Activated CD8-positive, alpha-beta T cell treated with anti-CD3 and anti-CD28 coated beads for 36 hours (primary cell): ENCODE measurements around the gene KCNIP4. TPM values are rescaled to one million over a fixed set of nuclear protein-coding genes. Genes with fewer than 3 reads are reported as not detected.

Experiments used
- ATAC-seq: fragments of 200-7000 bp; cut with Tn5 transposase; one replicate; pipeline ENCODE4 v1.10.0; 2021; ENCODE audit warnings: mild to moderate bottlenecking, moderate library complexity
- CTCF ChIA-PET: fragments of 350-600 bp; sonication (Branson Sonifier 250); formaldehyde crosslinking; loops from one replicate; lab custom pipeline; 2021; ENCODE audit warnings: antibody characterized with exemption; lab: Charles Lee
- POLR2A ChIA-PET: fragments of 350-600 bp; sonication (Branson Sonifier 250); formaldehyde crosslinking; loops from one replicate; lab custom pipeline; 2021; ENCODE audit warnings: antibody characterized with exemption; lab: Charles Lee
- DNase-seq: peaks from one replicate; pipeline ENCODE4 v3.0.0-alpha.2; 2020
- H3K27ac Mint-ChIP-seq: one replicate; pipeline ENCODE4 v1.8.0; 2021; ENCODE audit warnings: mild to moderate bottlenecking, mixed read lengths
- H3K27me3 Mint-ChIP-seq: one replicate; pipeline ENCODE4 v1.8.0; 2021; ENCODE audit warnings: mixed read lengths
- H3K36me3 Mint-ChIP-seq: one replicate; pipeline ENCODE4 v1.8.0; 2021; ENCODE audit warnings: low read depth, mixed read lengths
- H3K4me1 Mint-ChIP-seq: one replicate; pipeline ENCODE4 v1.8.0; 2021; ENCODE audit warnings: low read depth, mixed read lengths
- H3K4me3 Mint-ChIP-seq: one replicate; pipeline ENCODE4 v1.8.0; 2021; ENCODE audit warnings: mild to moderate bottlenecking, moderate library complexity, mixed read lengths
- H3K9me3 Mint-ChIP-seq: one replicate; pipeline ENCODE4 v1.8.0; 2021; ENCODE audit warnings: mixed read lengths
- intact Hi-C: fragments of 100-400 bp; cut with micrococcal nuclease; formaldehyde crosslinking; loops from one replicate; pipeline ENCODE4 v1.10.0; 2022
- total RNA-seq, 2 experiments: library from RNA; stranded (reverse); gene quantifications; one replicate each; pipeline ENCODE4 v1.2.3, GENCODE V29; 2021
- TF ChIP-seq, protein P1 (sequence below): fragments of 200-600 bp; IDR thresholded peaks from one replicate; pipeline ENCODE4 v1.8.0; 2022; ENCODE audit warnings: antibody characterized with exemption, mild to moderate bottlenecking

Gene KCNIP4
- total RNA-seq, 2 experiments from 2014 or later, result not detected

DNA sequence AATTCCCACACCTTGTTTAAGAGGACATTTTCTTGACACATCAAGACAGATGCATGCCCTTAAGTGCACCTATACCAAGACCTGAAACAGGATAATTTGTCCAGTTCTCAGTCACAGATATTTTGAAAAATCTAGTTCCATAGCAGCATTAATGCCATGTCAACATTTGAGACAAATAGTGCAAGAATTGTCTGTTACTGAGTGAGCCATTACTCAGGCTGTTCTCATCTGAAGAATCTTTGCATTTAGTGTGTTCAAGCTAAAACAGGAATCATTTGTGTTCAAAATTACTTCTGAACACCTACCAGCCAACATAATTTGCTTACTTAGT lies 354.9 kb downstream of the KCNIP4 start:
- H3K36me3 Mint-ChIP-seq, result no peaks in the 10 kb centered on the region
- DNase-seq, result no peak
- no peak overlapping the region for H3K27ac Mint-ChIP-seq
- H3K4me1 Mint-ChIP-seq, result no peaks in the 10 kb centered on the region
- TF ChIP-seq, protein P1, sequence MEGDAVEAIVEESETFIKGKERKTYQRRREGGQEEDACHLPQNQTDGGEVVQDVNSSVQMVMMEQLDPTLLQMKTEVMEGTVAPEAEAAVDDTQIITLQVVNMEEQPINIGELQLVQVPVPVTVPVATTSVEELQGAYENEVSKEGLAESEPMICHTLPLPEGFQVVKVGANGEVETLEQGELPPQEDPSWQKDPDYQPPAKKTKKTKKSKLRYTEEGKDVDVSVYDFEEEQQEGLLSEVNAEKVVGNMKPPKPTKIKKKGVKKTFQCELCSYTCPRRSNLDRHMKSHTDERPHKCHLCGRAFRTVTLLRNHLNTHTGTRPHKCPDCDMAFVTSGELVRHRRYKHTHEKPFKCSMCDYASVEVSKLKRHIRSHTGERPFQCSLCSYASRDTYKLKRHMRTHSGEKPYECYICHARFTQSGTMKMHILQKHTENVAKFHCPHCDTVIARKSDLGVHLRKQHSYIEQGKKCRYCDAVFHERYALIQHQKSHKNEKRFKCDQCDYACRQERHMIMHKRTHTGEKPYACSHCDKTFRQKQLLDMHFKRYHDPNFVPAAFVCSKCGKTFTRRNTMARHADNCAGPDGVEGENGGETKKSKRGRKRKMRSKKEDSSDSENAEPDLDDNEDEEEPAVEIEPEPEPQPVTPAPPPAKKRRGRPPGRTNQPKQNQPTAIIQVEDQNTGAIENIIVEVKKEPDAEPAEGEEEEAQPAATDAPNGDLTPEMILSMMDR, result no peak
- POLR2A ChIA-PET, result no interaction called here
- H3K27me3 Mint-ChIP-seq, result no peaks in the 10 kb centered on the region
- peaks cover 6% of the 10 kb centered on the region for H3K9me3 Mint-ChIP-seq
- H3K4me3 Mint-ChIP-seq, result no peak overlapping the region
- intact Hi-C loops, result no loop called here
- ATAC-seq, result no peak
- CTCF ChIA-PET, result no interaction called here

DNA sequence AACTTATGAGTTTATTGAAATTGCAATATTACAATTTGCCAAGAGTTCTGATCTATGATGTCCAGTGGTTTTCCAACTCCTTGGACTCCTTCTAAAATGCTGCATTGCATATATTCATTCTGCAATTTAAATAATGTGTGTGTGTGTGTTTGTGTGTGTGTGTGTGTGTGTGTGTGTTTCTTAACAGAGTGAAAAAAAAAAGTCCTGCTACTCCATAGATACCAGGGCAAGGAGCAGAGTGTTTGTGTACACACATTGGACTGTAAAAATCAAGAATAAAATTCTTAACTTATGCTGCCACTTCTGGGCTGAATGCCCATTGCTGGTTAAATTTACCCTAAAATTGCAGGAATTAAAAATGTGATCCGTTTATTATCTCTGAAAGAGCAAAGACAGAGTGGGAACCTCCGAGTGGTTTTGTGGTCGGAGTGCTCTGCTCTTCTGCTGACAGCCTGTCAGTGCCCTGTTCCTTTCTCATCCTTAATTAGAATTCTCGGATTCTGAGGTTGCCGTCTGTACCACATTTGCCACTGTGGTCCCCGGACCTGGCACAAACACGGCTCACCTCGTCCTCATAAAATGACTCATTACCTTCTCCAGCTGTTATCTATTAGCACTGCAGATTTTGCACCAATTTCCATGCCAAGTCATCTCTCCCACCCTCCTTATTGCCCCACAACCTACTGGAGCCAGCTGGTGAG lies 355.5 kb downstream of the KCNIP4 start:
- no peak for ATAC-seq
- H3K4me1 Mint-ChIP-seq, result no peaks in the 10 kb centered on the region
- H3K4me3 Mint-ChIP-seq, result no peak overlapping the region
- no peaks in the 10 kb centered on the region for H3K36me3 Mint-ChIP-seq
- DNase-seq, result no peak
- ChIA-PET POLR2A (no interaction called here), CTCF (no interaction called here)
- intact Hi-C loops, result no loop called here
- H3K9me3 Mint-ChIP-seq, result peaks cover 6% of the 10 kb centered on the region
- H3K27ac Mint-ChIP-seq, result no peak overlapping the region
- TF ChIP-seq, protein P1, result no peak
- no peaks in the 10 kb centered on the region for H3K27me3 Mint-ChIP-seq

DNA sequence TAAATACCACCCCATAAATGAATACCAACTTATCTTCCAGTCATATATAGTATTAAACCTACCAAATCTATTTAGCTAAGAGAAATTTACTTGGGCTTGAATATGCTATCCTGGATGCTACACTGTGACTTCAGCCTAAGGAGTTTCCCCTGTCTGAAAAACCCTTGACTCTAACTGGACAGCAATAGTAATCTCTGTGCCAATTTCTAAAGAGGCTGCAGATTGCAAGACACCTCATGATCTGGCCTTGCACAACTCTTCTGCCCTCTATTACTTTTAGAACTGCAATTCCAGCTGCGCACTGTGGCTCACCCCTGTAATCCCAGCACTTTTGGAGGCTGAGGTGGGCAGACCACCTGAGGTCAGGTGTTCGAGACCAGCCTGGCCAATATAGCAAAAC lies 371.5 kb downstream of the KCNIP4 start:
- ChIA-PET CTCF (no interaction called here), POLR2A (no interaction called here)
- TF ChIP-seq, protein P1, result no peak
- peaks cover 5% of the 10 kb centered on the region for H3K9me3 Mint-ChIP-seq
- H3K27ac Mint-ChIP-seq, result no peak overlapping the region
- DNase-seq (no peak), ATAC-seq (no peak)
- H3K27me3 Mint-ChIP-seq, result no peaks in the 10 kb centered on the region
- intact Hi-C loops, result no loop called here
- no peak overlapping the region for H3K4me3 Mint-ChIP-seq
- no peaks in the 10 kb centered on the region for H3K4me1 Mint-ChIP-seq
- H3K36me3 Mint-ChIP-seq, result no peaks in the 10 kb centered on the region

DNA sequence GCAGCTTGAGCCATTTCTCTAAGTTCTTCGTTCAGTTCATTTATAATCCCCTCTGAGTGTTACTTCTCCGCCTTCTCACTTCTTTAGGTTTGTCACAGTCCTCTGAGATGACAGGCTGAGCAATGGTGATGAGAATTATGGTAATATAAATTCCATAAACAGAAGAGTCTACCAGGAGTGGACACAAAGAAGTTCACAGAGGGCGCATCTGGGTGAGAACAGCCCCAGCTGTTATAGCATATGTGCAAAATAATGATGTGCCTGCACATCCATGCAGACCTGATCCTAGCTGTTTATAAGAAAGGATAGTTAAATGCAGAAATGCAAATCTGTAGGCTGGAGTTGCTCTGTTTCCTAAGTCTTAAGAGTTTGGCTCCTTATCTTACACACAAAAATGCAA lies 377.5 kb downstream of the KCNIP4 start:
- no peaks in the 10 kb centered on the region for H3K36me3 Mint-ChIP-seq
- CTCF ChIA-PET, result no interaction called here
- no peaks in the 10 kb centered on the region for H3K4me1 Mint-ChIP-seq
- no peak for DNase-seq
- H3K9me3 Mint-ChIP-seq, result peaks cover 2% of the 10 kb centered on the region
- TF ChIP-seq, protein P1, result no peak
- H3K27me3 Mint-ChIP-seq, result no peaks in the 10 kb centered on the region
- H3K4me3 Mint-ChIP-seq, result no peak overlapping the region
- no peak for ATAC-seq
- POLR2A ChIA-PET, result no interaction called here
- H3K27ac Mint-ChIP-seq, result no peak overlapping the region
- intact Hi-C loops, result no loop called here

DNA sequence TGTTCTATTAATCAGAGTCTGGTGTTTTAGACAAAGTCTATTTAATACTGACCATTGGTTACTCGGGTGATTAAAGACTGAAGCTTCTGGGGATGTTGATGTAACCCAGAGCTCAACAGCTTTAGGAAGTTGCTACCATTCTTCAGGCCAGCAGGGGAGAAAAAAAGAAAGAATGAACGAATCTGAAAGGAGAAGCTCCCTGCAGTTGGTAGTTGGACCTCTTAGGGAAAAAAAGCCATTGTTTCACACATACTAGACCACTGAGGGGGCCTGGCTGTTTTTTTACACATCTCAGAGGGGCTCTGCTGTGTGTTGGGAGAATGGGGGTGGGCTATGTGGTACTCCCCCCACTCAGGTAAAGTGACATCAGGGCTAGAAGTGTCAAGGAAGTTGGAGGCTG lies 378.9 kb downstream of the KCNIP4 start:
- DNase-seq (no peak), ATAC-seq (no peak)
- intact Hi-C loops, result no loop called here
- H3K4me1 Mint-ChIP-seq, result no peaks in the 10 kb centered on the region
- H3K36me3 Mint-ChIP-seq, result no peaks in the 10 kb centered on the region
- TF ChIP-seq, protein P1, result no peak
- H3K9me3 Mint-ChIP-seq, result peaks cover 2% of the 10 kb centered on the region
- H3K27me3 Mint-ChIP-seq, result no peaks in the 10 kb centered on the region
- ChIA-PET POLR2A (no interaction called here), CTCF (no interaction called here)
- no peak overlapping the region for H3K27ac Mint-ChIP-seq
- H3K4me3 Mint-ChIP-seq, result no peak overlapping the region
